Adrenal gland (tissue), 12 donors: ENCODE results near the gene ACVRL1. TPM values are rescaled to one million over a fixed set of nuclear protein-coding genes. Genes with fewer than 3 reads are reported as not detected.
A peak's percentile ranks its signal among the peaks of the same experiment; 100 is the strongest.

Source experiments
- DNase-seq, 7 donors: peaks; one replicate each; pipeline ENCODE4 v3.0.0-alpha.2; 2019 to 2020
- H3K27ac ChIP-seq, 5 donors: fragments of 200-600 bp; sonication (generic) in 4 of 5; 1 replicate in 3 of 5; 2 replicates in 2 of 5; pipeline versions ENCODE4 v1.5.1 to v1.8.0; 2016 to 2020; ENCODE audit warnings: mild to moderate bottlenecking in 1 of 5
- H3K27me3 ChIP-seq: fragments of 200-600 bp; 2 replicates; pipeline ENCODE4 v1.8.0; 2021
- H3K36me3 ChIP-seq, 2 donors: fragments of 200-600 bp; replicated peaks in 1 of 2; 1 replicate in 1 of 2; 2 replicates in 1 of 2; pipeline versions ENCODE4 v1.5.1 to v1.8.0; 2018 to 2022
- H3K4me1 ChIP-seq, 2 donors: fragments of 200-600 bp; replicated peaks in 1 of 2; 1 replicate in 1 of 2; 2 replicates in 1 of 2; pipeline versions ENCODE4 v1.5.1 to v1.8.0; 2018 to 2021
- H3K4me3 ChIP-seq, 4 donors: fragments of 200-600 bp; sonication (generic) in 3 of 4; one replicate each; pipeline ENCODE4 v1.5.1; 2016 to 2018
- H3K9me3 ChIP-seq, 3 donors: fragments of 200-600 bp; sonication (generic) in 1 of 3; replicated peaks in 1 of 3; 1 replicate in 2 of 3; 2 replicates in 1 of 3; pipeline versions ENCODE4 v1.5.1 to v1.8.0; 2016 to 2021
- POLR2A ChIP-seq, 2 donors: fragments of 450-650 bp; IDR thresholded peaks; one replicate each; pipeline ENCODE4 v1.6.1; 2017; ENCODE audit warnings: antibody characterized with exemption in 2 of 2, mild to moderate bottlenecking in 2 of 2, moderate library complexity in 1 of 2
- WGBS, 4 donors: extraction: QIAGEN DNeasy Blood & Tissue Kit in 2 of 4; methylation state at CpG; one replicate each; pipeline versions ENCODE4 v1.1.5 to v1.1.7; 2013 to 2017; 5-methylcytosine and 5-hydroxymethylcytosine counted together
- intact Hi-C, 2 donors: fragments of 100-400 bp; cut with DNase I; formaldehyde crosslinking; loops; one replicate each; pipeline versions ENCODE4 v1.14.1 to v1.15.0; 2022 to 2023
- polyA plus RNA-seq, 3 donors: library from polyadenylated mRNA; stranded (reverse); fragments of 200-250 nt in 2 of 3; fragments of 350-450 nt in 1 of 3; fragmentation: Illumina TruSeq in 1 of 3; extraction: RNeasy Lipid Tissue Mini Kit (QIAGEN cat#74804) in 1 of 3; gene quantifications; one replicate each; pipeline ENCODE4 v1.2.3, GENCODE V29; 2013 to 2014
- total RNA-seq, 9 donors: library from RNA; depleted of rRNA in 4 of 9; stranded (reverse); fragments of >200 nt in 4 of 9; fragments of 120-200 nt in 1 of 9; fragmentation: NEBNext Ultra II Directional in 1 of 9; extraction: Animal tissue kit (Norgen Biotek cat#: 25700) in 1 of 9; gene quantifications; one replicate each; pipeline versions ENCODE4 v1.1.0 to v1.2.4, GENCODE V29; 2013 to 2023
- TF ChIP-seq, protein P1 (sequence below), 6 experiments: fragments of 450-650 bp in 4 of 6; fragments of 200-600 bp in 2 of 6; sonication (generic) in 1 of 6; IDR thresholded peaks; 1 replicate in 5 of 6; 2 replicates in 1 of 6; pipeline versions ENCODE4 v1.5.1 to v1.8.0; 2016 to 2021; ENCODE audit warnings: antibody characterized with exemption in 6 of 6, mild to moderate bottlenecking in 2 of 6, moderate library complexity in 1 of 6
- donor health status: healthy with polysubstance abuse.
- donor health status: Bipolar disorder and iron deficiency.
- donor health status: DM: yes; HTN: yes; CAD: no.
- donor health status: DM: no; HTN: no; CAD: no.
- donor health status: DM: no; HTN: no; CAD: no.
- donor health status: DM: yes; HTN: yes; CAD: no.

ACVRL1 gene
- total and polyA plus RNA-seq, 12 donors, result 7.8 to 117 (median 43.7) TPM

DNA sequence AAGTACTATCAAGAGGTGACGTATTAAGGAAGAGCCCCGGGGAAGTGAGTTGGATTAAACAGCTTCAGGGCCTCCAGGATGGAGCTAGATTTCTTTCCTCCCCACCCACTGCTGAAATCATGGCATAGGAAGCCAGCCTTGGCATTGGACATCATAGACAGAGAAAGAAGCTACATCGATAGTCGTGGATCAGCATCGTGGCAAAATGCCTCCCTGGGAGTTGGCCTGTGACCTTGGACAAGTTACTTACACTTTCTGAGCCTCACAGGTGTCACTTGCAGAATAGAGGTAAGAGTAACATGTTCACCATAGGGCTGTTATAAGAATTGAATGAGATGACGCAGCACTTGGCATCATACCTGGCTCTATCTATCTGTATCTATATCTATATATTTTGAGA is 13.5 kb upstream of the ACVRL1 start:
- no peaks in the 10 kb centered on the region for H3K36me3 ChIP-seq
- WGBS, 4 donors, result 82 to 85% (median 83%) methylated on average over 6 of the region's 6 CpGs
- DNase-seq, result peak in 1 of 7 donors; percentile 3
- no peaks in the 10 kb centered on the region for H3K27me3 ChIP-seq
- no peak for TF ChIP-seq POLR2A (IDR thresholded peaks at IDR 0.05)
- TF ChIP-seq, protein P1, sequence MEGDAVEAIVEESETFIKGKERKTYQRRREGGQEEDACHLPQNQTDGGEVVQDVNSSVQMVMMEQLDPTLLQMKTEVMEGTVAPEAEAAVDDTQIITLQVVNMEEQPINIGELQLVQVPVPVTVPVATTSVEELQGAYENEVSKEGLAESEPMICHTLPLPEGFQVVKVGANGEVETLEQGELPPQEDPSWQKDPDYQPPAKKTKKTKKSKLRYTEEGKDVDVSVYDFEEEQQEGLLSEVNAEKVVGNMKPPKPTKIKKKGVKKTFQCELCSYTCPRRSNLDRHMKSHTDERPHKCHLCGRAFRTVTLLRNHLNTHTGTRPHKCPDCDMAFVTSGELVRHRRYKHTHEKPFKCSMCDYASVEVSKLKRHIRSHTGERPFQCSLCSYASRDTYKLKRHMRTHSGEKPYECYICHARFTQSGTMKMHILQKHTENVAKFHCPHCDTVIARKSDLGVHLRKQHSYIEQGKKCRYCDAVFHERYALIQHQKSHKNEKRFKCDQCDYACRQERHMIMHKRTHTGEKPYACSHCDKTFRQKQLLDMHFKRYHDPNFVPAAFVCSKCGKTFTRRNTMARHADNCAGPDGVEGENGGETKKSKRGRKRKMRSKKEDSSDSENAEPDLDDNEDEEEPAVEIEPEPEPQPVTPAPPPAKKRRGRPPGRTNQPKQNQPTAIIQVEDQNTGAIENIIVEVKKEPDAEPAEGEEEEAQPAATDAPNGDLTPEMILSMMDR (IDR thresholded peaks at IDR 0.05), result no peak
- H3K27ac ChIP-seq, result no peak overlapping the region
- intact Hi-C loops, result loop anchor here in 1 of 2 donors (10.0 kb wide), 1 partner anchor 91 kb away; no protein-coding TSS in a partner anchor
- H3K4me1 ChIP-seq, result no peaks in the 10 kb centered on the region
- H3K4me3 ChIP-seq, result no peak overlapping the region
- H3K9me3 ChIP-seq, result no peaks in the 10 kb centered on the region

DNA sequence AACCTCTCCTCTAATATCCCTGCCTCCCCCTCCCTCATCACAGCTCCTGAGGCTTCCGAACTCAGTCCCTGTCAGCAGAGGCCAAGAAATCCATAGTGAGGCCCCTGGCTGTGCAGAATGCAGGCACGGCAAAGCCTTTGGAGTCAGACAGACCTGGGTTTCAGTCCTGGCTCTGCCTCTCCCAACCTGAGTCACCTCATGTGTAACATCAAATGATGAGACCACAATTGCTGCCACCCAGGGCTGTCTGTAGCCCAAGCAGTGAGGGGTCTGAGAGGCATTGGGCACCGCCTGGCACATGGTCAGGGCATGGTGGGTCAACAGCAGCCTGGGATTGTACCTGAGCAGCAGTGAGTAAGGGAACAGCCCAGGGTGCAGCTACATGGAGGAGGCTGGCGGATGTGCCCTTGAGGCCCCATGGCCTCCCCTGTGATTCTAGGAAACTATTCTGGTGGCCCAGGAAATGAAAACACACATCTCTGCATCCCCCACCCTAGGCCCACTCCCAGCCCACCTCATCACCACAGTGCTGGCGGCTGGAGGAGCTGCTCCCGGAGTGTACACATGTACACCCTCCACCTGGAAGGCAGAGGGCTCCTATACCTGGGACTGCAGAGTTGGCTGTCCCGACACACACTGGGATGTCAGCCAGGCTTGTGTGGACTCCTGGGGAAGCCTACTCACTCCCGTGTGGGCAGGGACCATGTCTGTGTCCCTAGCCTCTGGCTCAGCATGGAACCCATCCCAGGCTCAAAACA is 11.7 kb upstream of the ACVRL1 start:
- no peaks in the 10 kb centered on the region for H3K4me1 ChIP-seq
- H3K27ac ChIP-seq, result peak overlapping the region in 1 of 5 donors; percentile 18
- no peak overlapping the region for H3K4me3 ChIP-seq
- TF ChIP-seq POLR2A (IDR thresholded peaks at IDR 0.05), result no peak
- TF ChIP-seq, protein P1 (IDR thresholded peaks at IDR 0.05), result no peak
- H3K27me3 ChIP-seq, result no peaks in the 10 kb centered on the region
- H3K36me3 ChIP-seq, result no peaks in the 10 kb centered on the region
- WGBS, 4 donors, result 69 to 89% (median 79%) methylated on average over 4 to 8 of the region's 8 CpGs
- intact Hi-C loops, result loop anchor here in 1 of 2 donors (10.0 kb wide), 1 partner anchor 89 kb away; no protein-coding TSS in a partner anchor
- DNase-seq, result peak in 1 of 7 donors; percentile 6
- H3K9me3 ChIP-seq, result no peaks in the 10 kb centered on the region

DNA sequence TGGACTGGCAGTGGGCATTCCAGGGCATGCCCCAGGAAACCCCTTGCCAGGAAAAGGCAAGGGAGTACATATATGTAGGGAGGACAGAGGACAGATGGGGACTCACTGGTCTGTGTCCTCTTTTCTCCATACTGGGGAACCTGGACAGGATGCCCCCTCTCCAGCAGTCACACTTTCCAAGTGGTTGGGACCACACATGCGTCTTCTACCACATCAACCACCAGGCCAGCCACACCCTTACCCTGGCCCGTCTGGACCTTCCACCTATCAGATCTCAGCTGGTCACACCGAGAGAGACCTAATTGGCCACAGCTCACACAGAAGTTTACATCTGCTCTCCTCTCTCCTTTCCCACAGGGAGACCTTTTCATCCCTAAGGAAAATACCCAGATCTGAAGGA is 11.1 kb upstream of the ACVRL1 start:
- H3K36me3 ChIP-seq, result no peaks in the 10 kb centered on the region
- H3K4me1 ChIP-seq, result no peaks in the 10 kb centered on the region
- intact Hi-C loops, result loop anchor here in 1 of 2 donors (10.0 kb wide), 1 partner anchor 89 kb away; no protein-coding TSS in a partner anchor
- H3K4me3 ChIP-seq, result no peak overlapping the region
- 67 to 80% (median 76%) methylated on average over 3 of the region's 3 CpGs for WGBS, 4 donors
- peak overlapping the region in 1 of 5 donors; percentile 64 for H3K27ac ChIP-seq
- TF ChIP-seq, protein P1 (IDR thresholded peaks at IDR 0.05), result no peak
- no peak for TF ChIP-seq POLR2A (IDR thresholded peaks at IDR 0.05)
- no peak for DNase-seq
- H3K27me3 ChIP-seq, result no peaks in the 10 kb centered on the region
- no peaks in the 10 kb centered on the region for H3K9me3 ChIP-seq

DNA sequence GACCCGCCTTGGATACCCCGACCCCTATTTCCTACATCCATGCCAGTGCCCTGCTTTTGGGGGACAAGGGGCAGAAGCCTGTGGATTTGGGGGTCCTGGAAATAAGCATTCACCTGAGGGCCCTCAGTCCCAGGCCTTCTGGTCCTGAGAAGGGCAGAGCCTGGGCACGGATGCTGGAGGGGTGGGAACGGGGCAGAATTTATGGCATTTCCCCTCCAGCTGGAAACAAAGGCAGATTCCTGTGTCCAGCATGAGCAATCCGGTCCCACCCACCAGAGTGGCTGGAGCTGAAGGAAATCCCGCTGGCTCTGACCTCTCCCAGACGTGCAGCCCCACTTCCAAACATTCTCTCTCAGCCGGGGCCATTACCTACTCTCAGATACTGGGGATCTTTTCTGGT is 10.1 kb upstream of the ACVRL1 start:
- peak overlapping the region in 1 of 5 donors; percentile 64 for H3K27ac ChIP-seq

More for the DNA sequence above, 10.1 kb upstream of the ACVRL1 start:
- peak in 2 of 7 donors; percentile 9 to 57 for DNase-seq
- no peaks in the 10 kb centered on the region for H3K36me3 ChIP-seq
- intact Hi-C loops, result loop anchor here in 1 of 2 donors (10.0 kb wide), 1 partner anchor 88 kb away; no protein-coding TSS in a partner anchor
- no peaks in the 10 kb centered on the region for H3K27me3 ChIP-seq
- TF ChIP-seq, protein P1 (IDR thresholded peaks at IDR 0.05), result no peak
- no peak for TF ChIP-seq POLR2A (IDR thresholded peaks at IDR 0.05)
- H3K4me3 ChIP-seq, result no peak overlapping the region
- no peaks in the 10 kb centered on the region for H3K4me1 ChIP-seq
- H3K9me3 ChIP-seq, result no peaks in the 10 kb centered on the region
- 58 to 74% (median 69%) methylated on average over 4 to 8 of the region's 8 CpGs for WGBS, 4 donors
